Osteocyte (in vitro differentiated cells): Measurements from ENCODE around the gene TAS2R41. TPM values are rescaled to one million over a fixed set of nuclear protein-coding genes. Genes with fewer than 3 reads are reported as not detected.
A peak's percentile ranks its signal among the peaks of the same experiment; 100 is the strongest.

Experiments
- DNase-seq: peaks from one replicate; pipeline ENCODE4 v3.0.0; 2021; ENCODE audit warnings: mixed read lengths; ENCODE audit not compliant: unreplicated experiment; ENCODE audit errors: extremely low spot score
- H3K27ac Mint-ChIP-seq: one replicate; pipeline ENCODE4 v1.8.0; 2021; ENCODE audit warnings: mild to moderate bottlenecking, mixed read lengths; ENCODE audit not compliant: unreplicated experiment
- H3K27me3 Mint-ChIP-seq: one replicate; pipeline ENCODE4 v1.8.0; 2021; ENCODE audit warnings: mixed read lengths; ENCODE audit not compliant: unreplicated experiment
- H3K36me3 Mint-ChIP-seq: one replicate; pipeline ENCODE4 v1.8.0; 2021; ENCODE audit warnings: mixed read lengths; ENCODE audit not compliant: unreplicated experiment
- H3K4me1 Mint-ChIP-seq: one replicate; pipeline ENCODE4 v1.8.0; 2021; ENCODE audit warnings: mixed read lengths; ENCODE audit not compliant: unreplicated experiment
- H3K4me3 Mint-ChIP-seq: one replicate; pipeline ENCODE4 v1.8.0; 2021; ENCODE audit warnings: mild to moderate bottlenecking, moderate library complexity, mixed read lengths; ENCODE audit not compliant: unreplicated experiment
- H3K9me3 Mint-ChIP-seq: one replicate; pipeline ENCODE4 v1.8.0; 2021; ENCODE audit warnings: mixed read lengths; ENCODE audit not compliant: unreplicated experiment
- total RNA-seq: library from RNA; stranded (reverse); gene quantifications from 2 replicates; pipeline ENCODE4 v1.2.1, GENCODE V29; 2021
- TF ChIP-seq, protein P1 (sequence below): fragments of 200-600 bp; sonication (generic); IDR thresholded peaks from 2 replicates; pipeline ENCODE4 v1.5.0; 2021; ENCODE audit warnings: antibody characterized with exemption, mild to moderate bottlenecking, moderate library complexity

Gene TAS2R41
- total RNA-seq, 1 donor from 2014 or later = not detected

DNA sequence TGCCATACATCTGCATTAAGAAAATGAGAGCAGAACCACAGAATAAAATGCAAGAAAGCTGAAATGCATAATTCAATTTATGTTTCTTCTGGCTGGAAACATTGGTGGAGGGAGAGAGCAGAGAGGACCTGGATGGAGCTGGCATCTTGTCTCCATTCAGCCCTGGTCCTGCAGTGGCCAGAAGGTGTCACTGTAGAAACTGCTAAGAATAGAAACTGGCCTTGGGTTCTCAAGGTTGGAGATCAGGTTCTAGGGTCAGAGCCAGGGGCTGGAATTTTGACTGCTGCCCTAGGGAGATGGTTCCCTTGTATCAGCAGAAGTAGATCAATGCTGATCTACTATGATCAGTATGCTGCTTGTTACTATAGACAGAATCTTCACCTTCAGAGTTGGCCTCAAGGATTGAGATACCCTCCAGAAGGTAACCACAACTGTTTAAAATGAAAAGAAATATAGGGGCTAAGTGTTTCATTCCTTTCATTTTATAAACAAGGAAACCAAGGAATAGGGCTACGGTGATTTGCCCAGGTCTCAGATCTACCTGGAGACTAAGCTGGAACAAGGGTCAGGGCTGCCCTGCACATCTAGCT, 13.1 kb downstream of the TAS2R41 start:
- H3K36me3 Mint-ChIP-seq = no peaks in the 10 kb centered on the region
- H3K4me3 Mint-ChIP-seq = no peak overlapping the region
- H3K4me1 Mint-ChIP-seq = peaks cover 42% of the 10 kb centered on the region
- peaks cover 4% of the 10 kb centered on the region for H3K9me3 Mint-ChIP-seq
- DNase-seq = no peak
- H3K27me3 Mint-ChIP-seq = peaks cover 2% of the 10 kb centered on the region
- TF ChIP-seq, protein P1, sequence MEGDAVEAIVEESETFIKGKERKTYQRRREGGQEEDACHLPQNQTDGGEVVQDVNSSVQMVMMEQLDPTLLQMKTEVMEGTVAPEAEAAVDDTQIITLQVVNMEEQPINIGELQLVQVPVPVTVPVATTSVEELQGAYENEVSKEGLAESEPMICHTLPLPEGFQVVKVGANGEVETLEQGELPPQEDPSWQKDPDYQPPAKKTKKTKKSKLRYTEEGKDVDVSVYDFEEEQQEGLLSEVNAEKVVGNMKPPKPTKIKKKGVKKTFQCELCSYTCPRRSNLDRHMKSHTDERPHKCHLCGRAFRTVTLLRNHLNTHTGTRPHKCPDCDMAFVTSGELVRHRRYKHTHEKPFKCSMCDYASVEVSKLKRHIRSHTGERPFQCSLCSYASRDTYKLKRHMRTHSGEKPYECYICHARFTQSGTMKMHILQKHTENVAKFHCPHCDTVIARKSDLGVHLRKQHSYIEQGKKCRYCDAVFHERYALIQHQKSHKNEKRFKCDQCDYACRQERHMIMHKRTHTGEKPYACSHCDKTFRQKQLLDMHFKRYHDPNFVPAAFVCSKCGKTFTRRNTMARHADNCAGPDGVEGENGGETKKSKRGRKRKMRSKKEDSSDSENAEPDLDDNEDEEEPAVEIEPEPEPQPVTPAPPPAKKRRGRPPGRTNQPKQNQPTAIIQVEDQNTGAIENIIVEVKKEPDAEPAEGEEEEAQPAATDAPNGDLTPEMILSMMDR = peak; percentile 70
- H3K27ac Mint-ChIP-seq = no peak overlapping the region

DNA sequence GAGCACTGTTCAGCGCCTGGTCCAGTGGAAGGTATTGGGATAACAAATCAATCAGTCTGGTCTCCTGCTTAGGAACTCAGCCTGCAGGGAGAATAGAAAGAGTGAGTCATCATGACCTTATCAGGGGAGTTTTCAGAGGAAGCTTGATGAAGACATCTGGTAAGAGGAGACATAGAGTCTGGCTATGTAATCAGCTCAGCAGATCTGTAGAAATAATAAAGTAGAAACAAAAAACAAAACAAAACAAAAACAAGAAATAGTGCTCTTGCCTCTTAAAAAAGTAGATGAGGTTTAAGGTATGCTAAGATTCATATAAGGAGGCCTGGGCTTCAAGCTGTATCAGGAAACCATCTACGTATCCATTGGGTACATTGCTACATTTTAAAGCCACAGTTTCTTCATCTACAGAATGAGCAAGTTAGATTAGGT, 14.4 kb downstream of the TAS2R41 start:
- Mint-ChIP-seq H3K27ac (peak overlapping the region; percentile 6), H3K27me3 (peaks cover 2% of the 10 kb centered on the region), H3K9me3 (peaks cover 4% of the 10 kb centered on the region), H3K4me3 (no peak overlapping the region), H3K4me1 (peaks cover 37% of the 10 kb centered on the region), H3K36me3 (no peaks in the 10 kb centered on the region)
- TF ChIP-seq, protein P1 = no peak
- no peak for DNase-seq

DNA sequence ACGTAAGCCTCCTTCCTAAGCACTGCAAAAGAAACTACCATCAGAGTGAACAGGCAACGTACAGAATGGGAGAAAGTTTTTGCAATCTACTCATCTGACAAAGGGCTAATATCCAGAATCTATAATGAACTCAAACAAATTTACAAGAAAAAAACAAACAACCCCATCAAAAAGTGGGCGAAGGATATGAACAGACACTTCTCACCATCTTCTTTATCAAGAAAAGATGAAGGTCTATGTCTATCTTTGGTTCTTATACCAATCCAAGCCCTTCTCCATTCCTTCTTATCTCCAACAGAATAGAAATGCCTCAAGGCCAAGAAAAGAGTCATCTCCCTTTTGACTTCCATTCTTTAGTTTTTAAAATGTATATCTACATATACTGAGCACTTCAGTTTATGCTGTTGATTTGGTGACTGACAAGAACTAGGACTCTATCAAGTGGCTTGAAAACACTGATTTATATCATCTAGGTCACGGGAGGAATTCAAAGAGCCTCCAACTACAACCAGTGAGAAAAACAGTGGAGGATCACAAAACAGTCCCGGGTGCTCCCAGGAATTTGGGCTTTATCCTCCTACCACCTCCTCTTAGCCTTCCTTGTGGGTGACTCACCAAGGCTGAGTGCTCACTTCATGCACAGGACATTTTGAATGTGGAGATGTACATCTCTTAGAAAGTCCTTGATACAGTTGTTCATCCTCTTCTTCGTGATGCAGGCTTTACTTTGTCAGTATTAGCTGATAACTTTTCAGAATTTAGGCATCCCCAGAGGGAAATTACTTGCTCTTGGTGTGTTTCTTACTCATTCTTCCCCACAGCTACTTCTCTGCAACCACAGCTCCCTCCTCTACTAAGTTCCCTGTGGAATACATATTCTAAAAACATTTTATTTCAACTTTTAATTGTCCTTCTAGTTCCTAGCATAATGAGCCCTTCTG, 15.4 kb downstream of the TAS2R41 start:
- Mint-ChIP-seq H3K9me3 (peaks cover 4% of the 10 kb centered on the region), H3K4me3 (no peak overlapping the region), H3K27me3 (peaks cover 2% of the 10 kb centered on the region), H3K4me1 (peaks cover 27% of the 10 kb centered on the region), H3K27ac (no peak overlapping the region), H3K36me3 (no peaks in the 10 kb centered on the region)
- DNase-seq = no peak
- TF ChIP-seq, protein P1 = no peak

DNA sequence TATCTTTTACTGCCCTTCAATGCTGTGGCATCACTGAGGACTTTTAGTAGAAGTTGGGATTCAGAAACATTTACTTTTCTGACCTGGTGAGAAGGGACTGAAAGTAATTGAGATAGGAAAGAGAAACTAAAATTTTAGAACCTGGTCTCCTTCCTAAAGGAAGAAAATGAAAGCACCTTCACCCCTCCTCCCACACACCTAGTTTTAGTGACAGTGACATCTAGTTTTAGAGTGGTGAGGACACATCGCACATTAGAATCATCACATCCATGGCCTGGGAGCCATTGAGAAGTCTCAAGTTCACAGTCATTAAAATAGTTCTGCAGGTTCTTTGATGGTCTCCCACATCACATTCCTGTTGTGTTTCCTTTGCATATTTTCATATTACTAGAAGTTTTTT, 16.1 kb downstream of the TAS2R41 start:
- peaks cover 25% of the 10 kb centered on the region for H3K4me1 Mint-ChIP-seq
- H3K36me3 Mint-ChIP-seq = no peaks in the 10 kb centered on the region
- H3K27ac Mint-ChIP-seq = no peak overlapping the region
- H3K27me3 Mint-ChIP-seq = peaks cover 2% of the 10 kb centered on the region
- TF ChIP-seq, protein P1 = no peak
- no peak overlapping the region for H3K4me3 Mint-ChIP-seq
- H3K9me3 Mint-ChIP-seq = peaks cover 4% of the 10 kb centered on the region
- no peak for DNase-seq

DNA sequence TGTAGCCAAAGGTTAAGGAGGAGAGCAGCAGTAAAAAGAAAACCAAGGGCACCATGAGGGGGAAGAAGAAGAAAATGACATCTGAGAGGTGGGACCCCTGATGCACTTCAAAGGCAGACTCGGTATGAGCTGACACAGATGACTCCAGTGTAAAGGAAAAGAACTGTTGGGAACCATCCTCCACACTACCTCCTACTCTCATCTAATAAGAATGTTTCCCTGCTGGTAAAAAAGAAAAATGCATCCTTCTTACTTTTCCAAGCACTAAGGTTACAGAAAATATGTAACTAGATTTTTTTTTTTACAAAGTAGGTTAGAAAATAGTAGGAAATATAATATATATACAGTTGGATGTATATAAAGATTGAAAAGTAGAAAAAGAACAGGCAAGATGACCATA, 16.9 kb downstream of the TAS2R41 start:
- no peaks in the 10 kb centered on the region for H3K27me3 Mint-ChIP-seq
- no peak overlapping the region for H3K27ac Mint-ChIP-seq
- no peak overlapping the region for H3K4me3 Mint-ChIP-seq
- H3K4me1 Mint-ChIP-seq = peaks cover 26% of the 10 kb centered on the region
- no peaks in the 10 kb centered on the region for H3K36me3 Mint-ChIP-seq
- H3K9me3 Mint-ChIP-seq = peaks cover 4% of the 10 kb centered on the region
- TF ChIP-seq, protein P1 = peak; percentile 20
- DNase-seq = no peak
